ENCODE results near the gene INO80E. TPM values are rescaled to one million over a fixed set of nuclear protein-coding genes. Genes with fewer than 3 reads are reported as not detected.
A peak's percentile ranks its signal among the peaks of the same experiment; 100 is the strongest.

INO80E gene
- total and polyA plus RNA-seq, 2 donors (not counting 1 experiment from before 2014, with no cell fraction given), result 103 to 113 TPM

GRCh38 chr16:29993191-29993902 is 2.7 kb upstream of the INO80E start:
- H4K20me1 ChIP-seq (ENCODE audit: control insufficient read depth, insufficient read depth, low read length, poor library complexity, severe bottlenecking), result no peaks in the 10 kb centered on the region
- peaks cover 15 to 22% of the 10 kb centered on the region in 2 donors for H3K4me1 ChIP-seq (ENCODE audit: control insufficient read depth in 2 of 2, insufficient read depth in 2 of 2, low read length in 2 of 2)
- H3K4me3 Mint-ChIP-seq, result no peak overlapping the region
- H3K27me3 Mint-ChIP-seq, result no peaks in the 10 kb centered on the region
- no peak for TF ChIP-seq EZH2 (IDR thresholded peaks at IDR 0.05; ENCODE audit: borderline replicate concordance, insufficient read depth, low read depth, low read length, poor library complexity, severe bottlenecking)
- TF ChIP-seq CTCF (IDR thresholded peaks at IDR 0.05), result no peak
- 95% methylated on average over 21 of the region's 25 CpGs for WGBS (ENCODE audit: insufficient coverage)
- intact Hi-C loops (cut with micrococcal nuclease), result no loop called here
- H3K4me1 Mint-ChIP-seq, result peaks cover 34% of the 10 kb centered on the region
- ChIA-PET POLR2A (no interaction called here), CTCF (interaction anchor here (1.2 to 1.8 kb wide), 2 partner anchors 20 to 39 kb away, joined by 4 to 5 read pairs; partner anchors contain the start of gene TAOK2)
- no peak overlapping the region for H2AFZ ChIP-seq (ENCODE audit: insufficient read depth, low read depth, low read length, poor library complexity, severe bottlenecking)
- peaks cover 13% of the 10 kb centered on the region for H3K79me2 ChIP-seq (ENCODE audit: control insufficient read depth, insufficient read depth, low read length)
- H3K27ac Mint-ChIP-seq, result no peak overlapping the region
- no peak overlapping the region for H3K4me3 ChIP-seq (ENCODE audit: control extremely low read depth in 1 of 5, extremely low read depth in 1 of 5, insufficient read depth in 1 of 5, low read depth in 2 of 5, low read length in 4 of 5)
- no peak overlapping the region for H3K9ac ChIP-seq (ENCODE audit: low read length)
- no peaks in the 10 kb centered on the region for H3K27me3 ChIP-seq (replicated peaks in 1 of 4; ENCODE audit: control extremely low read depth in 1 of 4, control insufficient read depth in 3 of 4, insufficient read depth in 4 of 4, low read length in 3 of 4)
- no peak for ATAC-seq (ENCODE audit: low read depth)
- H3K27ac ChIP-seq (ENCODE audit: low read length in 2 of 2), result no peak overlapping the region
- peaks cover 0 to 40% of the 10 kb centered on the region in 2 experiments for H3K36me3 ChIP-seq (replicated peaks in 1 of 2; ENCODE audit: control extremely low read depth in 1 of 2, control insufficient read depth in 1 of 2, extremely low read depth in 1 of 2, insufficient read depth in 2 of 2, low read length in 1 of 2)
- no peaks in the 10 kb centered on the region for H3K9me3 ChIP-seq (ENCODE audit: control extremely low read depth in 1 of 3, control insufficient read depth in 2 of 3, insufficient read depth in 1 of 3, low read length in 2 of 3)
- H3K4me2 ChIP-seq (replicated peaks; ENCODE audit: low read depth, low read length, poor library complexity, severe bottlenecking), result no peak overlapping the region
- DNase-seq, result no peak
- H3K9me3 Mint-ChIP-seq (ENCODE audit: insufficient read depth), result no peaks in the 10 kb centered on the region

GRCh38 chr16:29993903-29994599 is 2.0 kb upstream of the INO80E start:
- H3K9me3 Mint-ChIP-seq (ENCODE audit: insufficient read depth), result no peaks in the 10 kb centered on the region
- intact Hi-C loops (cut with micrococcal nuclease), result loop anchor here (2.0 kb wide), 1 partner anchor 71 kb away; the partner anchor contains the start of gene ALDOA
- H3K4me3 Mint-ChIP-seq, result peak overlapping the region; percentile 62
- no peak overlapping the region for H3K27ac ChIP-seq (ENCODE audit: low read length in 2 of 2)
- H3K9ac ChIP-seq (ENCODE audit: low read length), result no peak overlapping the region
- H3K4me3 ChIP-seq (ENCODE audit: control extremely low read depth in 1 of 5, extremely low read depth in 1 of 5, insufficient read depth in 1 of 5, low read depth in 2 of 5, low read length in 4 of 5), result no peak overlapping the region
- no peaks in the 10 kb centered on the region for H3K27me3 ChIP-seq (replicated peaks in 1 of 4; ENCODE audit: control extremely low read depth in 1 of 4, control insufficient read depth in 3 of 4, insufficient read depth in 4 of 4, low read length in 3 of 4)
- H3K36me3 ChIP-seq (replicated peaks in 1 of 2; ENCODE audit: control extremely low read depth in 1 of 2, control insufficient read depth in 1 of 2, extremely low read depth in 1 of 2, insufficient read depth in 2 of 2, low read length in 1 of 2), result peaks cover 0 to 36% of the 10 kb centered on the region in 2 experiments
- ChIA-PET CTCF (interaction anchor here (1.2 to 1.8 kb wide), 3 partner anchors 12 to 39 kb away, joined by 4 to 5 read pairs (median 4); partner anchors contain the start of gene TAOK2), POLR2A (no interaction called here)
- H4K20me1 ChIP-seq (ENCODE audit: control insufficient read depth, insufficient read depth, low read length, poor library complexity, severe bottlenecking), result no peaks in the 10 kb centered on the region
- peaks cover 15 to 22% of the 10 kb centered on the region in 2 donors for H3K4me1 ChIP-seq (ENCODE audit: control insufficient read depth in 2 of 2, insufficient read depth in 2 of 2, low read length in 2 of 2)
- WGBS (ENCODE audit: insufficient coverage), result 91% methylated on average over 8 of the region's 9 CpGs
- TF ChIP-seq EZH2 (IDR thresholded peaks at IDR 0.05; ENCODE audit: borderline replicate concordance, insufficient read depth, low read depth, low read length, poor library complexity, severe bottlenecking), result no peak
- TF ChIP-seq CTCF (IDR thresholded peaks at IDR 0.05), result no peak
- peaks cover 13% of the 10 kb centered on the region for H3K79me2 ChIP-seq (ENCODE audit: control insufficient read depth, insufficient read depth, low read length)
- H3K27ac Mint-ChIP-seq, result peak overlapping the region; percentile 68
- DNase-seq, result no peak
- ATAC-seq (ENCODE audit: low read depth), result no peak
- peaks cover 38% of the 10 kb centered on the region for H3K4me1 Mint-ChIP-seq
- H2AFZ ChIP-seq (ENCODE audit: insufficient read depth, low read depth, low read length, poor library complexity, severe bottlenecking), result peak overlapping the region; percentile 96
- H3K9me3 ChIP-seq (ENCODE audit: control extremely low read depth in 1 of 3, control insufficient read depth in 2 of 3, insufficient read depth in 1 of 3, low read length in 2 of 3), result no peaks in the 10 kb centered on the region
- H3K27me3 Mint-ChIP-seq, result no peaks in the 10 kb centered on the region
- H3K4me2 ChIP-seq (replicated peaks; ENCODE audit: low read depth, low read length, poor library complexity, severe bottlenecking), result peak overlapping the region; percentile 83
